Measurements from ENCODE around the gene RNF167.

GRCh38 chr17:4895121-4895520 lies 44.9 kb upstream of the RNF167 start:
- TF ChIP-seq EZH2 (IDR thresholded peaks at IDR 0.05; ENCODE audit: insufficient read depth, poor library complexity, severe bottlenecking), result no peak
- TF ChIP-seq EZH2phosphoT487 (IDR thresholded peaks at IDR 0.05; ENCODE audit: insufficient read depth, low read depth), result no peak
